GM19468 (cell line): ENCODE results near the gene PRKCH.
A peak's percentile ranks its signal among the peaks of the same experiment; 100 is the strongest.
"Not testable (repeated sequence)": the region's sequence is repeated elsewhere in the genome, so short reads cannot be mapped to it uniquely, and the experiment has no call there.

ENCODE experiments used
- ATAC-seq: cut with Tn5 transposase; IDR thresholded peaks from one replicate; pipeline ENCODE4 v1.9.1; 2021; ENCODE audit warnings: mild to moderate bottlenecking, moderate library complexity, moderate number of reproducible peaks; ENCODE audit not compliant: unreplicated experiment; ENCODE audit errors: extremely low read depth

Gene PRKCH

GRCh38 chr14:61439779-61440418 lies 118.5 kb downstream of the PRKCH start:
- ATAC-seq, result no peak

DNA sequence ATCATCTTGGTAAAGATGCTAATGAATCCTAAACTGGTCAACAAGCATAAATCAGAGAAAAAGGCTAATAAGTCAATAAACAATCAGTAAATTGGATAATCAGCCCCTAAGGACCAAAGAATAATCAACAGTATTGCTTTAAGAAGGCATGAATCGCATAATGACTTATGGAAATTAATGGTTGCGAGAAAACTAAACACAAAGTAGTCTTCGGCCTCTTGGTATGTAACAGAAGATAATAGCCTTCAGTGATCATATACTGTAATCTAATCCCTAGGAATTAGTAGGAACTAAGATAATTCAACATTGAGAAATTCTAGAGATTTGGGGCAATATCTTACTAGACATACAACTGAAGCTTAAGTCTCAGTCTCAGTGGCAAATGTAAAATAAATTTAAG lies 122.1 kb downstream of the PRKCH start:
- ATAC-seq, result no peak

DNA sequence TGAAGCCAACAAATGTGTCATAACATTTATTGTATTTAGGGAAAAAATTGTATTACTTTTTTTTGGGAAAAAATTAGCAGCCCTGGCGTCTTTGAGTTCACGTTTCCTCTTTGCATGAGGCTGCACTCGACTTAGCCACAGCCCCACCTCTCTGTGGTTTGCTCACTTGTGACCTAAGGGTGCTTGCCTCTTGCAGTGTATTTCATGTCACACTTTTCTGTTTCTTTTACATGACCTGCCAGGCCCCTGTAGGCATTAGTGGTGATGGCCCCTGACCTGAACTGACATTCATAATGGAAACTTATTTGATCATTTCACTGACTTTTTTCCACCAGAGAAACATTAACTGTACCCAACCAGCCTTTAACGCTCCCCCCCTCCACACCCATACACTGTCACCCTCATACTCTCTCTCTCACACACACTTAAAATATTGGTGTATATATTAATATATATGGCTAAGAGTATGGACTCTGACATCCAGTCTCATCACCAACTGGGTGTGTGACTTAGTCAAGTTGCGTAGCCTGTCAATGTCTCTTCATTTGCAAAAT lies 122.9 kb downstream of the PRKCH start:
- ATAC-seq, result peak; percentile 53

GRCh38 chr14:61451491-61451890 lies 130.1 kb downstream of the PRKCH start:
- no peak for ATAC-seq

DNA sequence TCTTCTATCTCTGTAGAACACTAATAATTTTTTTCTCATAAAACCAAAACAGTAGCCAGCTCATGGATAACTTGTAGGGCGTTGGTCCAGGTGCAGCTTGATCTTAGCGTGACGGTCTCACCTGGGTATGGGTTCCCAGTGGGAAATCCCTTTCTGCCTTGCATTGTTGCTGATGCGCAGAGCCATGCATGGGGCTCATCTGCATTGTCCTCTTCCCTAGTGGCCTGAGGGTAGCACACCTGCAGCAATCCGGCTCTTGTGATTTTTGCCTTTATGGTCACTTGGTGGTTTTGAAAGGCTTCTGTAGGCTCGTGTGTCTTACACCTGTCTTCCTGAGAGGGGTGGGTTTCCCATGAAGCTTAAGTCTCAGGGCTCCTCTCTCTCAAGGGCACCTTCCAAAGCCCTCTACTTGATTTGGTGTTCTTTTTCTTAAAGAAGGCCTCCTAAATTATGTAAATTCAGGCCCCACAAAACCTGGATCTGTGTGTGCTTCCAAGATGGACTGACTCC lies 130.6 kb downstream of the PRKCH start:
- ATAC-seq, result no peak

GRCh38 chr14:61452452-61452851 lies 131.1 kb downstream of the PRKCH start:
- no peak for ATAC-seq

DNA sequence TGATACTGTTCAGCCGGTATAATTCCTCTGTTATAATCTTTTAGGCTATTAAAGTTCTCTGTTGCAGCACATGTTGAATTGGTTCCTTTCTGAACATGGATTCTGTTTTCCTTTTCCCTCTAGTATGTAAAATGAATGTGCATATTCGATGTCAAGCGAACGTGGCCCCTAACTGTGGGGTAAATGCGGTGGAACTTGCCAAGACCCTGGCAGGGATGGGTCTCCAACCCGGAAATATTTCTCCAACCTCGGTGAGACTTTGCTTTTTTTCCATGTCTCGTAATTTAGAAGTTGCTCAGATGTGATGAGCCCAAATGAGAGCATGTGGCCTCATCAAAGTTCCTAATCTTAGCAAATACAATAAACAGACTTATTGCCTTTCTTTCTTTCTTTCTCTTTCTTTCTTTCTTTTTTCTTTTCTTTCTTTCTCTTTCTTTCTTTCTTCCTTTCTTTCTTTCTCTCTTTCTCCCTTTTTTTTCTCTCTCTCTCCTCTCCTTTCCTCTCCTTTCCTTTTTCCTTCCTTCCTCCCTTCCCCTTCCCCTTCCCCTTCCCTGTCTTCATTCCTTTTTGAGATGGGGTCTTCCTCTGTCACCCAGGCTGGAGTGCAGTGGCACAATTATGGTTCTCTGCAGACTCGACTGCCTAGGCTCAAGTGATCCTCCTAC lies 131.9 kb downstream of the PRKCH start:
- ATAC-seq, result no peak

DNA sequence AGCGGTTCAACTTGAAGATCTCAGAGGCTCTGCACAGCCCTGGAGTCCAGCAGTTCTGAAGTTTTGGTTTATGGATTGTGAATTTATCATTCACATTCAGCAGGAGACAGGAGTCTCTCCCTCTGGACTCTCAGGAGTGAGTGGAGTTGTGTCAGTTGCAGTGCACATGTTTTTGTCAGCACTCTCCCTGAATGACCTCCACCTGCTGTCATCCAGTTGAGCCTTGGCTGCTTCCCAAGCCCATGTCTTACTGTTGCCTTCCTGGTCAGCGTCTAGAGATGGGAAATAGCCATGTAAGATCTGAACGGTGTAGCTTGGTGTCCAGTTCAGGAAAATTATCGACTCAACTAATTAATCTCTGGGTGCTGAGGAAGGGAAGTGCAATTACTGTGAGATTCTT lies 133.2 kb downstream of the PRKCH start:
- ATAC-seq, result no peak

GRCh38 chr14:61455351-61455750 lies 134.0 kb downstream of the PRKCH start:
- ATAC-seq, result no peak

DNA sequence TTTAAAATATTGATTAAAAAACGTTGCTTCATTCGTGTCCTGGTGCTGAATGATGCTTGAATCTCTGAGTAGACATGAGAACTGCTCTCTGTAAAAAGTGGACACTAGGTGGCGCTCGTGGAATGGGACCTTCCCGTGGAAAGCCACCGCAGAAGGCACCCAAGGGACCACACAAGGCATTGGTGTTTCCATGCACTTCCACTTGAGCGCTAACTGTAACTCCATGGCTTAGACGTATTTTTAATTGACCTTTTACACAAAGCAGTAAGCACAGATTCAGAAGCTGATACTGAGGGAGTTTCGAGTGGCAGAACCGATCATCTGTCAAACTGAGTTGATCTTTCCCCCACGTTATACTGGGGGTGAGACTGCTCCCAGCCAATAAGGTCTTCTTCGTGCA lies 135.3 kb downstream of the PRKCH start:
- ATAC-seq, result peak; percentile 79

DNA sequence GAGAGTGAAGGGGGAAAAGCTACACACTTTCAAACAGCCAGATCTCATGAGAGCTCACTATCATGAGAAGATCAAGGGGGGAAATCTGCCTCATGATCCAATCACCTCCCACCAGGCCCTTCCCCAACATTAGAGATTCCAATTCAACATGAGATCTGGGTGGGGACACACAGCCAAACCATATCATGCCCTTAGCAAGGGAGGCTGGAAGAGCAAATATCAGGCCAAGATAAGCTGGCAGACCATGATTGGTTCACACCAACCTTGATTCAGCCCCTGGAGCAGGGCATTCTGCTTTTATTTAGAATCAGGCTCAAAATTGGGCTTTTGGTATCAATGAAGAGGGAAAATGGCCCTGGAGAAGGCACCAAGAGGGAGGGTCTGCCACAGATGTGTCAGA lies 137.4 kb downstream of the PRKCH start:
- no peak for ATAC-seq

DNA sequence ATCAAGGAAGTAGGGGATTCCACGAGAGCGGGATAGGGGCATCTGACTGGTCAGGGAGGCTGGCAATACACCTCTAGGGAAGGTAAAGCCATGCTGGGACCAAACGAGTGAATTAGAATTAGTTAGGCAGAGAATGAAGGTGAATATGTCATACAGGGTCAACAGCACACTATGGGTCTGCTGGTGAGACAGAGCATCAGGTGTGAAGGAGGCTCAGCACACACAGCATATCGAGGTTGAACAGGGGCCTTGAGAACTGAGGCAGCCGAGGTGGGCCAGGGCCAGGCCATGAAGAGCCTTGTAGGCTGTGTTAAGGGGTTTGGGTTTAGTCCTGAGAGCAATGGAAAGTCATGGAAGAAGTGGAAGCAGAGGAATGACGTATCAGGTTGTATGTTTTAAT lies 137.8 kb downstream of the PRKCH start:
- no peak for ATAC-seq

- ATAC-seq, result no peak
Measured at GRCh38 chr14:61460063-61460462, 138.7 kb downstream of the PRKCH start.

DNA sequence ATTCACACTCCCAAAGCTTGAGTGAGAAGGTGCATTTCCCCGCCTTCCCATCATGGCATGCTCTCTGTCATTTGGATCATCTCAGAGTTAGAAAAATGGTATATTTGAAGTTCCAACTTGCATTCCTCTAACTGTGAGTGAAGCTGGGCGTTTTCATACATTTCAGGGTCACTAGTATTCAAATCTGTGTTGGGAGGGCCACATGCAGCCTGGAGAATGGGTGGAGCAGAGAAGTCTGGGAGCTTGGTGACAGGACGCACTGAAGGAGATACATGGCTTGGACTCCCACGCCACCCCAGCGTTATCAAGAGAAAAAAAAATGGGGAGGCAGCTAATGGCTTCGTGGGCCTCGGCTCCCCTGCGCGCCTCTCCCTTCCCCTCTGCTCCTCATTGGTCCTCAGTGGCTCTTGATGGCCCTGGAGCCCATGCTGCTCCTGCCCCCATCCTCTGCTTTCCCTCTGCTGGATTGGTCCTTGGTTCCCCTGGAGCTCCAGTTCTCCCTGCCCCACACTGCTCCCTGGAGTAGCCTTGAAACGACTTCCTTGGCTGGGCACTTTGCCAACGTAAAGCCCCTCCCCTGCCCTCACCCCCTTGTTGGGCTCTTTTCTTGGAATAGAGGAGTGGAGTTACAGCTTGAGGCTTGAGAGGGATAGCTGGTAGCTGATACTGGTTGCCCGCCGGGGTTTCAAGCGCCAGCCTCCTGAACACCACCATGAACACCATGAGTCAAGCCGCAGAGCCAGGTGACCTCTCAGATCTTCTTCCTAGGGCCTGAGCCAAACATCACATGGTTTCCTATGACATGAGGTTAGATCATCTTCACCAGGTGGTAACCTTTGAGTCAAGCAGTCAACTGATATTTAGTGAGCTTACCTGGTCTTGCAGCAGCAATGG lies 139.6 kb downstream of the PRKCH start:
- ATAC-seq, result no peak

GRCh38 chr14:61461808-61462275 lies 140.5 kb downstream of the PRKCH start:
- no peak for ATAC-seq

DNA sequence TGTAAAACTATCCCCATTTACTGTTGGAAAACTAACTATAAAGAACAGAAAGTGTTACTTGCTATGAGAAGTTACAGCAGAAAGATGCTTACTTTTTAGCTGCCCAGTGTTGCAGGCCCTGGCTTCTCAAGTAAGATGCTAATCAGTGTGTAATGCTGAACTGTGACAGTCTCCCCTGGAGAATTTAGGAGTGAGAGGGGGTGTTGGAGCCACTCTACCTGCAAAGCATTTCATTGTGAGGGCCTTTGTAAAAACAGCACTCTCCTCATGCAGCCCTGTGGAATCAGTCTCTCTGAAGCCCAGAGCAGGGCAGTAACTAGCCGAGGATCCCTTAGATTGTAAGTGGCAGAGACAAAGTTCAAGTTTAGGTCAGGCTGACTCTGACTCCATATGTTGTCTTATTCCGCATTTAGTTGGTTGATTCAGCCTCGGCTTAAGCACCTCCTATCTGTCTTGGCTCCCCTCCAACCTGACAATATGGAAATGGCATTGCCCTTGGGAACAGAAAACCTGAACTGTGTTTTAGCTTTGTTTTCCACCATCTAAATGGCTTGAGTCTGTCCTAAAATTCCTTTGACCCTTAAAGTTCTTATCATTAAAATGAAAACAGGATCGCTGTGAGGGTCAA lies 141.3 kb downstream of the PRKCH start:
- ATAC-seq, result no peak

DNA sequence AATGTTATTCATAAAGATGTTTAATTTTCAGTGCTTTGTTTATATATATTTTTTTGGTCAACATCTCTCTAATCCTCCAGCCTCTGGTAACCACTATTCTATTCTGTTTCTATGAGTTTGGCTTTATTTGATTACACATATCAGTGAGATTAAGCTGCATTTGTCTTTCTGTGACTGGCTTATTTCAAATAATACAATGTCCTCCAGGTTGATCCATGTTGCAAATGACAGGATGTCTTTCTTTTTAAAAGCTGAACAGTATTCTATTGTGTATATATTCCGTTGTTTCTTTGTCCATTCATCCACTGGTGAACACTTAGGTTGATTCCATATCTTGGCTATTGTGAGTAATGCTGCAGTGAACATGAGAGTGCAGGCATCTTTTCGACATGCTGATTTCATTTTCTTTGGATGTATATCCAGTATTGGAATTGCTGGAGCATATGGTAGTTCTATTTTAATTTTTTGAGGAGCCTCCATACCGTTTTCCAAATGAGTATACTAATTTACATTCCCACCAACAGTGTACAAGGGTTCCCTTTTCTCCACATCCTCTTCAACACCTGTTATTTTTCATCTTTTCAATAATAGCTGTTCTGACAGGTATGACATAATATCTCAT lies 142.4 kb downstream of the PRKCH start:
- ATAC-seq, result no peak

DNA sequence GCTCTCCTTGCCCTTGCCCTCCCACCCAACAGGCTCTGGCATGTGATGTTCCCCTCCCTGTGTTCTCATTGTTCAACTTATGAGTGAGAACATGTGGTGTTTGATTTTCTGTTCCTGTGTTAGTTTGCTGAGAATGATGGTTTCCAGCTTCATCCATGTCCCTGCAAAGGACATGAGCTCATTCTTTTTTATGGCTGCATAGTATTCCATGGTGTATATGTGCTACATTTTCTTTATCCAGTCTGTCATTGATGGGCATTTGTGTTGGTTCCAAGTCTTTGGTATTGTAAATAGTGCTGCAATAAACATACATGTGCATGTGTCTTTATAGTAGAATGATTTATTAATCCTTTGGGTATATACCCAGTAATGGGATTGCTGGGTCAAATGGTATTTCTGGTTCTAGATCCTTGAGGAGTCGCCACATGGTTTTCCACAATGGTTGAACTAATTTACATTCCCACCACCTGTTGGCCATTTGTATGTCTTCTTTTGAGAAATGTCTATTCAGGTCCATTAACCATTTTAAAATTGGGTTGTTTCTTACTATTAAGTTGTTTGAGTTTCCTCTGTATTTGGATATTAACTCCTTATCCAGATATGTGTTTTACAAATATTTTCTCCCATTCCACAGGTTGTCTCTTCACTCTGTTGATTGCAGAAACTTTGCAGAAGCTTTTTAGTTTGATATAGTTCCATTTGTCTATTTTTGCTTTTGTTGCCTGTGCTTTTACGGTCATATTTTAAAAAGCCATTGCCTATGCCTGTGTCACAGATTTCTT lies 143.4 kb downstream of the PRKCH start:
- not testable (repeated sequence) for ATAC-seq
